Thyroid gland (tissue), 4 donors: ENCODE measurements around the gene STKLD1. TPM values are rescaled to one million over a fixed set of nuclear protein-coding genes. Genes with fewer than 3 reads are reported as not detected.

Experiments used
- DNase-seq, 2 donors: peaks; one replicate each; pipeline ENCODE4 v3.0.0-alpha.2; 2019
- H3K27ac ChIP-seq, 3 donors: fragments of 200-600 bp; sonication (generic); 1 replicate in 2 of 3; 2 replicates in 1 of 3; pipeline ENCODE4 v1.5.1; 2016 to 2019; ENCODE audit warnings: mild to moderate bottlenecking in 1 of 3, moderate library complexity in 1 of 3
- H3K27me3 ChIP-seq: fragments of 200-600 bp; sonication (generic); one replicate; pipeline ENCODE4 v1.5.1; 2019
- H3K36me3 ChIP-seq, 2 donors: fragments of 200-600 bp; sonication (generic); one replicate each; pipeline ENCODE4 v1.5.1; 2016 to 2019
- H3K4me1 ChIP-seq, 2 donors: fragments of 200-600 bp; sonication (generic); one replicate each; pipeline ENCODE4 v1.5.1; 2017 to 2019
- H3K4me3 ChIP-seq, 3 donors: fragments of 200-600 bp; sonication (generic); replicated peaks in 1 of 3; 1 replicate in 2 of 3; 2 replicates in 1 of 3; pipeline ENCODE4 v1.5.1; 2016; ENCODE audit warnings: mild to moderate bottlenecking in 1 of 3
- H3K9me3 ChIP-seq: fragments of 200-600 bp; sonication (generic); one replicate; pipeline ENCODE4 v1.5.1; 2017
- CTCF ChIP-seq, 6 experiments: fragments of 200-600 bp in 3 of 6; fragments of 450-650 bp in 3 of 6; sonication (generic) in 3 of 6; IDR thresholded peaks; one replicate each; pipeline ENCODE4 v1.5.1; 2016 to 2019; ENCODE audit warnings: antibody characterized with exemption in 6 of 6, mild to moderate bottlenecking in 2 of 6, inconsistent platforms in 1 of 6, moderate library complexity in 1 of 6
- POLR2A ChIP-seq, 2 donors: fragments of 450-650 bp; IDR thresholded peaks; one replicate each; pipeline ENCODE4 v1.6.1; 2017; ENCODE audit warnings: antibody characterized with exemption in 2 of 2, mild to moderate bottlenecking in 2 of 2, moderate library complexity in 1 of 2
- WGBS, 2 donors: methylation state at CpG; one replicate each; pipeline ENCODE4 v1.1.5; 2017; 5-methylcytosine and 5-hydroxymethylcytosine counted together
- intact Hi-C: fragments of 100-400 bp; cut with DNase I; formaldehyde crosslinking; loops from one replicate; pipeline ENCODE4 v1.15.1; 2023
- total RNA-seq, 4 donors: library from RNA; depleted of rRNA; stranded (reverse); fragments of >200 nt; gene quantifications; one replicate each; pipeline ENCODE4 v1.2.3, GENCODE V29; 2016

Gene STKLD1
- total RNA-seq, 4 donors from 2014 or later, result 1.6 to 2.2 TPM; not detected in 2

GRCh38 chr9:133360400-133361393 is 15.5 kb upstream of the STKLD1 start:
- Histone ChIP-seq H3K4me1 (peaks cover 12 to 14% of the 10 kb centered on the region in 2 donors), H3K4me3 (no peak overlapping the region), H3K27ac (no peak overlapping the region), H3K36me3 (peaks cover 40 to 49% of the 10 kb centered on the region in 2 donors), H3K9me3 (no peaks in the 10 kb centered on the region), H3K27me3 (no peaks in the 10 kb centered on the region)
- no peak for DNase-seq
- 83 to 87% methylated on average over 18 to 21 of the region's 21 CpGs for WGBS, 2 donors
- no peak for TF ChIP-seq POLR2A (IDR thresholded peaks at IDR 0.05)
- TF ChIP-seq CTCF (IDR thresholded peaks at IDR 0.05), result no peak
- intact Hi-C loops, result no loop called here

GRCh38 chr9:133361507-133362092 is 14.6 kb upstream of the STKLD1 start:
- H3K27me3 ChIP-seq, result no peaks in the 10 kb centered on the region
- no peak for TF ChIP-seq CTCF (IDR thresholded peaks at IDR 0.05)
- no peak for TF ChIP-seq POLR2A (IDR thresholded peaks at IDR 0.05)
- peaks cover 9 to 13% of the 10 kb centered on the region in 2 donors for H3K4me1 ChIP-seq
- H3K4me3 ChIP-seq, result no peak overlapping the region
- intact Hi-C loops, result no loop called here
- H3K27ac ChIP-seq, result no peak overlapping the region
- no peaks in the 10 kb centered on the region for H3K9me3 ChIP-seq
- no peak for DNase-seq
- peaks cover 49 to 57% of the 10 kb centered on the region in 2 donors for H3K36me3 ChIP-seq
- 87 to 91% methylated on average over 13 of the region's 13 CpGs for WGBS, 2 donors

- Histone ChIP-seq H3K9me3 (no peaks in the 10 kb centered on the region), H3K36me3 (peaks cover 56 to 63% of the 10 kb centered on the region in 2 donors), H3K27me3 (no peaks in the 10 kb centered on the region), H3K4me3 (no peak overlapping the region), H3K27ac (no peak overlapping the region), H3K4me1 (peaks cover 2 to 7% of the 10 kb centered on the region in 2 donors)
- no peak for TF ChIP-seq POLR2A (IDR thresholded peaks at IDR 0.05)
- no peak for TF ChIP-seq CTCF (IDR thresholded peaks at IDR 0.05)
- intact Hi-C loops, result no loop called here
- DNase-seq, result no peak
- 93 to 96% methylated on average over 12 to 13 of the region's 15 CpGs for WGBS, 2 donors
Observed at GRCh38 chr9:133362359-133363044, 13.7 kb upstream of the STKLD1 start.

GRCh38 chr9:133366435-133366834 is 9.7 kb upstream of the STKLD1 start:
- intact Hi-C loops, result no loop called here
- TF ChIP-seq POLR2A (IDR thresholded peaks at IDR 0.05) (no peak), CTCF (IDR thresholded peaks at IDR 0.05) (no peak)
- DNase-seq, result no peak
- WGBS, 2 donors, result 94 to 95% methylated on average over 11 of the region's 11 CpGs
- Histone ChIP-seq H3K36me3 (peaks cover 46 to 55% of the 10 kb centered on the region in 2 donors), H3K27ac (no peak overlapping the region), H3K27me3 (no peaks in the 10 kb centered on the region), H3K4me1 (peaks cover 7 to 34% of the 10 kb centered on the region in 2 donors), H3K4me3 (no peak overlapping the region), H3K9me3 (no peaks in the 10 kb centered on the region)
